T-helper 17 cell (primary cell): ENCODE results near the gene CNP. TPM values are rescaled to one million over a fixed set of nuclear protein-coding genes. Genes with fewer than 3 reads are reported as not detected.

ENCODE experiments used
- ATAC-seq: fragments of 150-1000 bp; cut with Tn5 transposase; 2 replicates; pipeline ENCODE4 v1.10.0; 2021; ENCODE audit warnings: mild to moderate bottlenecking, moderate library complexity
- DNase-seq, 3 donors: peaks; one replicate each; pipeline versions ENCODE4 v3.0.0 to v3.0.0-alpha.2; 2020 to 2021
- H3K9me3 ChIP-seq: one replicate; pipeline ENCODE4 v1.7.0; 2013; ENCODE audit warnings: low read length, mild to moderate bottlenecking; ENCODE audit not compliant: control insufficient read depth, poor library complexity, severe bottlenecking
- H3K27ac Mint-ChIP-seq: one replicate; pipeline ENCODE4 v1.8.0; 2022; ENCODE audit warnings: mild to moderate bottlenecking, moderate library complexity, mixed read lengths
- H3K27me3 Mint-ChIP-seq: one replicate; pipeline ENCODE4 v1.8.0; 2022; ENCODE audit warnings: mixed read lengths
- H3K36me3 Mint-ChIP-seq: one replicate; pipeline ENCODE4 v1.8.0; 2022; ENCODE audit warnings: low read depth, mixed read lengths
- H3K4me1 Mint-ChIP-seq: one replicate; pipeline ENCODE4 v1.8.0; 2022; ENCODE audit warnings: mild to moderate bottlenecking, mixed read lengths
- H3K4me3 Mint-ChIP-seq: one replicate; pipeline ENCODE4 v1.8.0; 2022; ENCODE audit warnings: mild to moderate bottlenecking, moderate library complexity, mixed read lengths
- total RNA-seq, 4 donors: library from RNA in 2 of 4; stranded (reverse) in 2 of 4; gene quantifications; one replicate each; pipeline ENCODE4 v1.2.3 and lab custom pipeline; 2022 to 2026

The CNP gene
- total RNA-seq, 2 donors from 2014 or later: 21.0 to 23.4 TPM

- Mint-ChIP-seq H3K27ac (no peak overlapping the region), H3K4me1 (no peaks in the 10 kb centered on the region), H3K36me3 (no peaks in the 10 kb centered on the region), H3K4me3 (no peak overlapping the region), H3K27me3 (no peaks in the 10 kb centered on the region)
- no peaks in the 10 kb centered on the region for H3K9me3 ChIP-seq
- DNase-seq: no peak
- no peak for ATAC-seq
Observed at GRCh38 chr17:41957031-41957868, 9.3 kb upstream of the CNP start.

- no peaks in the 10 kb centered on the region for H3K9me3 ChIP-seq
- no peak overlapping the region for H3K27ac Mint-ChIP-seq
- H3K36me3 Mint-ChIP-seq: no peaks in the 10 kb centered on the region
- H3K27me3 Mint-ChIP-seq: no peaks in the 10 kb centered on the region
- DNase-seq (no peak), ATAC-seq (no peak)
- no peak overlapping the region for H3K4me3 Mint-ChIP-seq
- H3K4me1 Mint-ChIP-seq: no peaks in the 10 kb centered on the region
Observed at GRCh38 chr17:41957869-41958439, 8.6 kb upstream of the CNP start.

GRCh38 chr17:41959030-41959335, 7.6 kb upstream of the CNP start:
- Mint-ChIP-seq H3K4me3 (no peak overlapping the region), H3K27me3 (no peaks in the 10 kb centered on the region), H3K36me3 (no peaks in the 10 kb centered on the region), H3K4me1 (no peaks in the 10 kb centered on the region), H3K27ac (no peak overlapping the region)
- no peak for DNase-seq
- no peak for ATAC-seq
- no peaks in the 10 kb centered on the region for H3K9me3 ChIP-seq

- Mint-ChIP-seq H3K27ac (peak overlapping the region; percentile 37), H3K27me3 (no peaks in the 10 kb centered on the region)
Observed at GRCh38 chr17:41959336-41960095, 7.1 kb upstream of the CNP start.

GRCh38 chr17:41962111-41962510, 4.5 kb upstream of the CNP start:
- no peaks in the 10 kb centered on the region for H3K27me3 Mint-ChIP-seq

More at GRCh38 chr17:41959336-41960095, 7.1 kb upstream of the CNP start:
- Mint-ChIP-seq H3K36me3 (no peaks in the 10 kb centered on the region), H3K4me1 (no peaks in the 10 kb centered on the region), H3K4me3 (no peak overlapping the region)
- DNase-seq (no peak), ATAC-seq (no peak)
- no peaks in the 10 kb centered on the region for H3K9me3 ChIP-seq

GRCh38 chr17:41962768-41963434, 3.7 kb upstream of the CNP start:
- ATAC-seq (peak; percentile 27), DNase-seq (peak; percentile 43 to 56 (median 48))
- no peak overlapping the region for H3K4me3 Mint-ChIP-seq
- H3K27ac Mint-ChIP-seq: no peak overlapping the region
- no peaks in the 10 kb centered on the region for H3K36me3 Mint-ChIP-seq
- no peaks in the 10 kb centered on the region for H3K9me3 ChIP-seq
- H3K4me1 Mint-ChIP-seq: peaks cover 11% of the 10 kb centered on the region
- no peaks in the 10 kb centered on the region for H3K27me3 Mint-ChIP-seq

More at GRCh38 chr17:41962111-41962510, 4.5 kb upstream of the CNP start:
- no peak overlapping the region for H3K27ac Mint-ChIP-seq
- H3K4me3 Mint-ChIP-seq: no peak overlapping the region
- peaks cover 10% of the 10 kb centered on the region for H3K4me1 Mint-ChIP-seq
- no peaks in the 10 kb centered on the region for H3K36me3 Mint-ChIP-seq
- ATAC-seq: no peak
- no peak for DNase-seq
- no peaks in the 10 kb centered on the region for H3K9me3 ChIP-seq

GRCh38 chr17:41965694-41966462, 717 bp upstream of the CNP start:
- peak overlapping the region; percentile 87 for H3K27ac Mint-ChIP-seq

GRCh38 chr17:41967141-41967920, 736 bp downstream of the CNP start:
- Mint-ChIP-seq H3K36me3 (no peaks in the 10 kb centered on the region), H3K27me3 (no peaks in the 10 kb centered on the region), H3K27ac (peak overlapping the region; percentile 87), H3K4me1 (peaks cover 22% of the 10 kb centered on the region), H3K4me3 (peak overlapping the region; percentile 93)
- H3K9me3 ChIP-seq: no peaks in the 10 kb centered on the region
- DNase-seq (peak in 1 of 3 donors; percentile 26), ATAC-seq (no peak)

More at GRCh38 chr17:41965694-41966462, 717 bp upstream of the CNP start:
- DNase-seq (peak; percentile 23 to 53 (median 40)), ATAC-seq (peak; percentile 62)
- Mint-ChIP-seq H3K27me3 (no peaks in the 10 kb centered on the region), H3K4me1 (peaks cover 19% of the 10 kb centered on the region), H3K36me3 (no peaks in the 10 kb centered on the region), H3K4me3 (peak overlapping the region; percentile 93)
- no peaks in the 10 kb centered on the region for H3K9me3 ChIP-seq

- Mint-ChIP-seq H3K4me1 (peaks cover 25% of the 10 kb centered on the region), H3K36me3 (no peaks in the 10 kb centered on the region), H3K4me3 (peak overlapping the region; percentile 78), H3K27ac (peak overlapping the region; percentile 87), H3K27me3 (no peaks in the 10 kb centered on the region)
- no peaks in the 10 kb centered on the region for H3K9me3 ChIP-seq
- ATAC-seq (no peak), DNase-seq (no peak)
Observed at GRCh38 chr17:41967921-41968578, 1.5 kb downstream of the CNP start.

- peak overlapping the region; percentile 1 for H3K27ac Mint-ChIP-seq
- no peaks in the 10 kb centered on the region for H3K27me3 Mint-ChIP-seq
- ATAC-seq: no peak
- H3K4me3 Mint-ChIP-seq: no peak overlapping the region
- DNase-seq: no peak
- no peaks in the 10 kb centered on the region for H3K9me3 ChIP-seq
- peaks cover 30% of the 10 kb centered on the region for H3K4me1 Mint-ChIP-seq
- no peaks in the 10 kb centered on the region for H3K36me3 Mint-ChIP-seq
Observed at GRCh38 chr17:41968676-41969075, 2.1 kb downstream of the CNP start.

- no peaks in the 10 kb centered on the region for H3K9me3 ChIP-seq
- Mint-ChIP-seq H3K27me3 (no peaks in the 10 kb centered on the region), H3K4me3 (no peak overlapping the region), H3K36me3 (no peaks in the 10 kb centered on the region), H3K4me1 (peaks cover 20% of the 10 kb centered on the region), H3K27ac (peak overlapping the region; percentile 47)
- DNase-seq: no peak
- ATAC-seq: no peak
Observed at GRCh38 chr17:41970901-41971331, 4.3 kb downstream of the CNP start.
